ENCODE measurements around the gene CBX7. TPM values are rescaled to one million over a fixed set of nuclear protein-coding genes. Genes with fewer than 3 reads are reported as not detected.

CBX7 gene
- total RNA-seq, 2 experiments from 2014 or later, result 48.6 to 49.1 TPM

DNA sequence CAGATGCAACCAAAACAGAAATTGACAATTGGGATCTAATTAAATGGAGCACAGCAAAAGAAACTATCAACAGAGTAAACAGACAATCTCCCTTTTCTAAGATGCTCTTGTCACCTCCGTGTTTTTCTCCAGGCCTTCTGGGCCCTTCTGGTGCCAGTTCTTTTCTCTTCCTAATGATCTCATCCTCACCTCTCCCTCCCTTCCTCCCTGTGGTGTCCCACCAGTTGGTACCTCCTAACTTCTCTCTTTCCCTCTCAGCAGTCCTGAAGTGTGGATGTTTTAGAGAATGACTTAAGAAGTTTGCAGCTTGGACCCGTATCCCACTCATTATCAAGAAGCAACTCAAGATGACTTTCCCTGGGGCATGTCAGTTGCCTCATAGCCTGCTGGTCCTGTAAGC, 49.0 kb downstream of the CBX7 start:
- ATAC-seq (ENCODE audit: poor library complexity) (no peak), DNase-seq (no peak)
- H3K27me3 Mint-ChIP-seq, result no peaks in the 10 kb centered on the region
- intact Hi-C loops (cut with DNase I, micrococcal nuclease), result no loop called here
- Histone ChIP-seq H3K27ac (ENCODE audit: low read depth in 1 of 2, low read length in 2 of 2) (no peak overlapping the region), H3K4me3 (ENCODE audit: low read length) (no peak overlapping the region), H3K4me1 (ENCODE audit: insufficient read depth, low read length) (peaks cover 24% of the 10 kb centered on the region), H3K36me3 (ENCODE audit: insufficient read depth, low read length) (no peaks in the 10 kb centered on the region), H3K9me3 (ENCODE audit: control insufficient read depth in 1 of 2, insufficient read depth in 1 of 2, low read length in 2 of 2) (no peaks in the 10 kb centered on the region), H3K27me3 (ENCODE audit: control insufficient read depth in 1 of 2, insufficient read depth in 2 of 2, low read length in 2 of 2) (no peaks in the 10 kb centered on the region)
- no peaks in the 10 kb centered on the region for H3K36me3 Mint-ChIP-seq (ENCODE audit: low read depth)
- POLR2A ChIA-PET, result no interaction called here
- no peak overlapping the region for H3K27ac Mint-ChIP-seq
- TF ChIP-seq, protein P1, sequence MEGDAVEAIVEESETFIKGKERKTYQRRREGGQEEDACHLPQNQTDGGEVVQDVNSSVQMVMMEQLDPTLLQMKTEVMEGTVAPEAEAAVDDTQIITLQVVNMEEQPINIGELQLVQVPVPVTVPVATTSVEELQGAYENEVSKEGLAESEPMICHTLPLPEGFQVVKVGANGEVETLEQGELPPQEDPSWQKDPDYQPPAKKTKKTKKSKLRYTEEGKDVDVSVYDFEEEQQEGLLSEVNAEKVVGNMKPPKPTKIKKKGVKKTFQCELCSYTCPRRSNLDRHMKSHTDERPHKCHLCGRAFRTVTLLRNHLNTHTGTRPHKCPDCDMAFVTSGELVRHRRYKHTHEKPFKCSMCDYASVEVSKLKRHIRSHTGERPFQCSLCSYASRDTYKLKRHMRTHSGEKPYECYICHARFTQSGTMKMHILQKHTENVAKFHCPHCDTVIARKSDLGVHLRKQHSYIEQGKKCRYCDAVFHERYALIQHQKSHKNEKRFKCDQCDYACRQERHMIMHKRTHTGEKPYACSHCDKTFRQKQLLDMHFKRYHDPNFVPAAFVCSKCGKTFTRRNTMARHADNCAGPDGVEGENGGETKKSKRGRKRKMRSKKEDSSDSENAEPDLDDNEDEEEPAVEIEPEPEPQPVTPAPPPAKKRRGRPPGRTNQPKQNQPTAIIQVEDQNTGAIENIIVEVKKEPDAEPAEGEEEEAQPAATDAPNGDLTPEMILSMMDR (IDR thresholded peaks at IDR 0.05), result no peak
- H3K9me3 Mint-ChIP-seq, result no peaks in the 10 kb centered on the region
- no peak overlapping the region for H3K4me3 Mint-ChIP-seq
- peaks cover 25% of the 10 kb centered on the region for H3K4me1 Mint-ChIP-seq (ENCODE audit: low read depth)
- CTCF ChIA-PET, result no interaction called here

DNA sequence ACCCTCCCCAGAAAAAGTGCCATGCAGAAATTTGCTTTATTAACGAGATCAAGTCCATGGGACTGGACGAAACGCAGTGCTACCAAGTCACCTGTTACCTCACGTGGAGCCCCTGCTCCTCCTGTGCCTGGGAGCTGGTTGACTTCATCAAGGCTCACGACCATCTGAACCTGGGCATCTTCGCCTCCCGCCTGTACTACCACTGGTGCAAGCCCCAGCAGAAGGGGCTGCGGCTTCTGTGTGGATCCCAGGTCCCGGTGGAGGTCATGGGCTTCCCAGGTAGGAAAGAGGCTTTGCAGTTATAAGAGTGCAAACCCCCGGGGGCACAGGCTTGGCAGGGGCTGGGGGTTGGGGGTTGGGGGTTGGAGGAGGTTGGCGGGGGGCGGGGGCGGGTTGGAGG, 51.3 kb downstream of the CBX7 start:
- H3K36me3 ChIP-seq (ENCODE audit: insufficient read depth, low read length), result no peaks in the 10 kb centered on the region
- TF ChIP-seq, protein P1 (IDR thresholded peaks at IDR 0.05), result no peak
- no peak for ATAC-seq (ENCODE audit: poor library complexity)
- intact Hi-C loops (cut with DNase I, micrococcal nuclease), result no loop called here
- H3K27me3 Mint-ChIP-seq, result no peaks in the 10 kb centered on the region
- H3K4me3 Mint-ChIP-seq, result no peak overlapping the region
- no peaks in the 10 kb centered on the region for H3K9me3 ChIP-seq (ENCODE audit: control insufficient read depth in 1 of 2, insufficient read depth in 1 of 2, low read length in 2 of 2)
- H3K27me3 ChIP-seq (ENCODE audit: control insufficient read depth in 1 of 2, insufficient read depth in 2 of 2, low read length in 2 of 2), result no peaks in the 10 kb centered on the region
- H3K27ac Mint-ChIP-seq, result no peak overlapping the region
- CTCF ChIA-PET, result no interaction called here
- no peak overlapping the region for H3K27ac ChIP-seq (ENCODE audit: low read depth in 1 of 2, low read length in 2 of 2)
- POLR2A ChIA-PET, result no interaction called here
- H3K36me3 Mint-ChIP-seq (ENCODE audit: low read depth), result no peaks in the 10 kb centered on the region
- no peaks in the 10 kb centered on the region for H3K9me3 Mint-ChIP-seq
- no peak for DNase-seq
- H3K4me1 Mint-ChIP-seq (ENCODE audit: low read depth), result peaks cover 41% of the 10 kb centered on the region
- H3K4me1 ChIP-seq (ENCODE audit: insufficient read depth, low read length), result peaks cover 46% of the 10 kb centered on the region
- H3K4me3 ChIP-seq (ENCODE audit: low read length), result no peak overlapping the region

DNA sequence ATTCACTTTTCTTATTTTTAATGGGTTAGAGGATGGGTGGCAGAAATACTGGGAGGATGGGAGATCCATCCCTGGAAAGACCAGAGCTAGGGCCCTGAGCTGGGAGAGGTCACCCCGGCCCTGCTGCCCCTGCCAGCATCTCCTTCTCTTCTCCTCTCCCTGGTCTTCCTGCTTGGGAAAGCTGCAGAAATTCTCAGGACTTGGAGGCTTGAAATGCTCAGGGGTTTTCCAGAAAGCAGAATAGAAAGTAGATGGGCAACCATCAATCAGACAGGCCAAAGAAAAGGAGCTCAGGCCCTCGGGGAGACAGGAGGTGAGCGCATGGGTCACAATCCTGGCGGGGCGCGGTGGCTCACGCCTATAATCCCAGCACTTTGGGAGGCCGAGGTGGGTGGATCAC, 53.9 kb downstream of the CBX7 start:
- DNase-seq (peak in 1 of 14 experiments; percentile 15), ATAC-seq (ENCODE audit: poor library complexity) (no peak)
- TF ChIP-seq, protein P1 (IDR thresholded peaks at IDR 0.05), result no peak
- Mint-ChIP-seq H3K36me3 (ENCODE audit: low read depth) (no peaks in the 10 kb centered on the region), H3K4me3 (peak overlapping the region; percentile 4), H3K27ac (peak overlapping the region; percentile 99), H3K27me3 (no peaks in the 10 kb centered on the region), H3K9me3 (no peaks in the 10 kb centered on the region), H3K4me1 (ENCODE audit: low read depth) (peaks cover 62% of the 10 kb centered on the region)
- peaks cover 72% of the 10 kb centered on the region for H3K4me1 ChIP-seq (ENCODE audit: insufficient read depth, low read length)
- intact Hi-C loops (cut with DNase I, micrococcal nuclease), result no loop called here
- no peaks in the 10 kb centered on the region for H3K27me3 ChIP-seq (ENCODE audit: control insufficient read depth in 1 of 2, insufficient read depth in 2 of 2, low read length in 2 of 2)
- H3K4me3 ChIP-seq (ENCODE audit: low read length), result no peak overlapping the region
- H3K36me3 ChIP-seq (ENCODE audit: insufficient read depth, low read length), result no peaks in the 10 kb centered on the region
- CTCF ChIA-PET, result interaction anchor here (1.1 kb wide), 1 partner anchor 95 kb away, joined by 3 read pairs; no protein-coding TSS in a partner anchor
- POLR2A ChIA-PET, result no interaction called here
- no peaks in the 10 kb centered on the region for H3K9me3 ChIP-seq (ENCODE audit: control insufficient read depth in 1 of 2, insufficient read depth in 1 of 2, low read length in 2 of 2)
- H3K27ac ChIP-seq (ENCODE audit: low read depth in 1 of 2, low read length in 2 of 2), result peak overlapping the region; percentile 48 to 73

Data from CD4-positive, alpha-beta T cell (primary cell).